HG02970 (cell line): ENCODE data around the gene AHCTF1.

Source experiments
- ATAC-seq: cut with Tn5 transposase; IDR thresholded peaks from one replicate; pipeline ENCODE4 v1.9.1; 2021; ENCODE audit warnings: mild to moderate bottlenecking, moderate library complexity, moderate number of reproducible peaks; ENCODE audit not compliant: unreplicated experiment, low FRiP score

The AHCTF1 gene

GRCh38 chr1:246801241-246802020, 130.3 kb downstream of the AHCTF1 start:
- ATAC-seq, result no peak

GRCh38 chr1:246800756-246801155, 131.0 kb downstream of the AHCTF1 start:
- ATAC-seq, result no peak

- ATAC-seq, result no peak
These were observed 131.4 kb downstream of the AHCTF1 start for GRCh38 chr1:246800356-246800755.

- no peak for ATAC-seq
These were observed 132.9 kb downstream of the AHCTF1 start for GRCh38 chr1:246798606-246799496.

GRCh38 chr1:246798107-246798506, 133.6 kb downstream of the AHCTF1 start:
- no peak for ATAC-seq

- no peak for ATAC-seq
These were observed 134.2 kb downstream of the AHCTF1 start for GRCh38 chr1:246797597-246797996.

GRCh38 chr1:246797157-246797556, 134.6 kb downstream of the AHCTF1 start:
- no peak for ATAC-seq

GRCh38 chr1:246795906-246796694, 135.6 kb downstream of the AHCTF1 start:
- ATAC-seq, result no peak

- no peak for ATAC-seq
These were observed 136.7 kb downstream of the AHCTF1 start for GRCh38 chr1:246794828-246795671.

GRCh38 chr1:246794048-246794827, 137.5 kb downstream of the AHCTF1 start:
- ATAC-seq, result no peak

- no peak for ATAC-seq
These were observed 138.3 kb downstream of the AHCTF1 start for GRCh38 chr1:246793356-246793896.

- no peak for ATAC-seq
These were observed 139.1 kb downstream of the AHCTF1 start for GRCh38 chr1:246792603-246793002.

- no peak for ATAC-seq
These were observed 140.3 kb downstream of the AHCTF1 start for GRCh38 chr1:246791303-246791918.

GRCh38 chr1:246790833-246791232, 140.9 kb downstream of the AHCTF1 start:
- ATAC-seq, result no peak

GRCh38 chr1:246790364-246790763, 141.4 kb downstream of the AHCTF1 start:
- ATAC-seq, result no peak

- no peak for ATAC-seq
These were observed 142.1 kb downstream of the AHCTF1 start for GRCh38 chr1:246789454-246790339.
